Mammary epithelial cell (primary cell): Measurements from ENCODE around the gene SFT2D3.

Source experiments
- CTCF ChIP-seq, 2 donors: IDR thresholded peaks in 1 of 2; conservative IDR thresholded peaks in 1 of 2; 2 replicates each; pipeline ENCODE4 v1.5.1; 2011 to 2012; ENCODE audit warnings: inconsistent platforms in 2 of 2, low read length in 2 of 2, mild to moderate bottlenecking in 2 of 2, control low read depth in 1 of 2, low read depth in 1 of 2; ENCODE audit not compliant: insufficient read depth in 1 of 2; ENCODE audit errors: extremely low read depth in 1 of 2
- EZH2 ChIP-seq: IDR thresholded peaks from 2 replicates; pipeline ENCODE4 v1.6.1; 2012; ENCODE audit warnings: low read length, inconsistent platforms, borderline replicate concordance

GRCh38 chr2:127694986-127695385 lies 6.3 kb upstream of the SFT2D3 start:
- TF ChIP-seq CTCF (conservative IDR thresholded peaks at IDR 0.05 in 1 of 2, IDR thresholded peaks at IDR 0.05 in 1 of 2; ENCODE audit: extremely low read depth in 1 of 2, insufficient read depth in 1 of 2, low read depth in 1 of 2, low read length in 2 of 2): no peak
- TF ChIP-seq EZH2: no peak
